Measurements from ENCODE around the gene CFAP77.
A peak's percentile ranks its signal among the peaks of the same experiment; 100 is the strongest.

Gene CFAP77

GRCh38 chr9:132457504-132458236, 47.7 kb downstream of the CFAP77 start:
- DNase-seq: no peak

DNA sequence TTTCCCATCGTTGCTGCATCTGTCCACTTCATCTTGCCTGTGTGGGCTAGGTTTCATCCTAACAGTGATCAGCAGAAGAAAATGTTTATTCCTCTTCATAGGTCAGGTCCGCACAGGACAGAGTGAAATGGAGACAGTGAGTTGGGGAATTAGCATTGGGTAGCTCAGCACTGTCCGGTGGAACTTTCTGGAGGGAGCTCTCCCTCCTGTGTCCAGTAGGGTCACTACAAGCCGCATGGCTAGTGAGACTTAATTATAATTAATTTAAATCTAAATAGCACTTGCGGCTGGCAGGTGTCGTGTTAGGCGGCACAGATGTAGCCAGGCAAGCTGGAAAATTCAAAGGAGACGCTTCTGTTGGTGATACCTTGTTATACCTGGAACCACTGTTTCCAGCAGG, 48.4 kb downstream of the CFAP77 start:
- DNase-seq: no peak

GRCh38 chr9:132459661-132460060, 49.6 kb downstream of the CFAP77 start:
- no peak for DNase-seq

DNA sequence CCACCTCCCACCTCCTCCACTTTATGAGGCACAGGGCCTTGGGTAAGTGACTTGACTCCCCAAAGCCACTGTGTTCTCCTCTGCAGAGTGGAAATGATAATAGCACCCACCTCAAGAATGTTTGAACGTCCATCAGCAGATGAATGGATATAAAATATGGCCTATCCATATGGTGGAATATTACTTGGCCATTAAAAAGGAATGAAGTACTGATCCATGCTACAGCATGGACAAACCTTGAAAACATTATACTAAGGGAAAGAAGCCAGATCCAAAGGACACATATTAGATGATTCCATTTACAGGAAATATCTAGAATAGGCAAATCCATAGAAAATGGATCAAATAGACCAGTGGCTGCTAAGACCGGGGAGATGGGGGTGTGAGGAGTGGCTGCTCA, 50.2 kb downstream of the CFAP77 start:
- no peak for DNase-seq

- DNase-seq: no peak
Measured at GRCh38 chr9:132461281-132461896, 51.4 kb downstream of the CFAP77 start.

GRCh38 chr9:132461971-132462370, 52.0 kb downstream of the CFAP77 start:
- no peak for DNase-seq

GRCh38 chr9:132464547-132464946, 54.5 kb downstream of the CFAP77 start:
- no peak for DNase-seq

- DNase-seq: no peak
Measured at GRCh38 chr9:132465131-132465635, 55.2 kb downstream of the CFAP77 start.

DNA sequence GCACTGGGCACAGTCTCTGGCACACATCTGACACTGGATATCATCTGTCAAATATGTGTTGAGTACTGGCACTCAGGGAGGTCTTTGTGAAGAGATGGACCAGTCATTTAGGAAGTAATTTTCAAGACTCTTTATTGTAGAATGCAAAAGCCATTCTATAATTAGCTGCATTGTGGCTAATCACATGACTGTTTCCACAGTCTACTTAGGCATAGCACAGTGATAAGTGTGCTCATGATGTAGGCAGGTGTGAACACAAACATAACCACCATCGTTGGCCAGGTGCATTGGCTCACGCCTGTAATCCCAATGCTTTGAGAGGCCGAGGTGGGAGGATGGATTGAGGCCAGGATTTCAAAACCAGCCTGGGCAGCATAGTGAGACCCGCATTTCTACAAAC, 62.2 kb downstream of the CFAP77 start:
- no peak for DNase-seq

DNA sequence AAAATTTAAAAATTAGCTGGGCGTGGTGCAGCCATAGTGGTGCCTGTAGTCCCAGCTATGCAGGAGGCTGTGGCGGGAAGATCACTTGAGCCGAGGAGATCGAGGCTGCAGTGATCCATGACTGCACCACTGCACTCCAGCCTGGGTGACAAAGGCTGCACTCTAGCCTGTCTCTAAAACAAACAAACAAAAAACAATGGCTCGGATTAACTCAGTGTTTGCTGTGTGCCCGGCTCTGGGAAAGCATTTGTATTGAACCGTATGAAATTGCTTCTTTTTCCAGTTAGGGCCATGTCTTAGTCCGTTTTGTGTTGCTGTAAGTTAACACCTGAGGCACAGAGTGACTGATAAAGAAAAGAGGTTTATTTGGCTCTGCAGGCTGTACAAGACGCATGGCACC, 62.6 kb downstream of the CFAP77 start:
- no peak for DNase-seq

DNA sequence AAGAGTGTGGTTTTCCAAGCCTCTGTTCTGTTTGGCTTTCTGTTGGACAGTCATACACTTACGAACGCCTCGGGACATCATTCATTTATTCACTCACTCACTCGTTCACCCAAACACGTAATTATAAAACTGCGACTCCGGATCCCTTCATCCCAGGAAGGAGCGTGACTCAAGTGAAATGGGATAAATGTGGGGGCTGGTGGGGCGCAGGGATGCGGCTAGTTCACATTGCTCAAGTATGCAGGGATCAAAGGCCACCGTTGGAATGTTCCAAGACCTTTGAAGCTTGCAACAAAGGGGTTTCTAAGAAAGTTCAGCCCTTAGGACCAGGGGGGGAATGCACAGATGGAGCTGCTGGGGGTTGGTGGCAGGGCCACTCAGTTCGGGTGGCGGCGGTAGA, 64.2 kb downstream of the CFAP77 start:
- no peak for DNase-seq

GRCh38 chr9:132478353-132479050, 68.5 kb downstream of the CFAP77 start:
- DNase-seq: no peak

DNA sequence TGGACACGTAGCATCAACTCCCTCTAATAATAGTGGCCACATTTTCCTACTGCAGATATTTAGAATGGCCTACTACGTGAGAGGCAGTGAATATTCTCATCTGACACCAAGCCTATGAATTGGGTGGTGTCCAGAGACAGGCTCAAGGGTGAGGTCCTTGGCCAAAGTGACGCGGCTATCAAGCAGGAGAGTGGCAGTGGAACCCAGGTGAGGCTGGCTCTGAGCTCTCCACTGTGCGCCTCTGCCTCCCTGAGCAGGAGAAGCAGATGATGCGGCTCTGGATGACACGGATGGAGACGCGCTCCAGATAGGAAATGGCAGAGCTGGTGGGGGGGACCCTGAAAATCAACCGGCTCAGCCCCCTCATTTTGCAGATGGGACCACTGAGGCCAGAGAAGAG, 69.7 kb downstream of the CFAP77 start:
- no peak for DNase-seq

DNA sequence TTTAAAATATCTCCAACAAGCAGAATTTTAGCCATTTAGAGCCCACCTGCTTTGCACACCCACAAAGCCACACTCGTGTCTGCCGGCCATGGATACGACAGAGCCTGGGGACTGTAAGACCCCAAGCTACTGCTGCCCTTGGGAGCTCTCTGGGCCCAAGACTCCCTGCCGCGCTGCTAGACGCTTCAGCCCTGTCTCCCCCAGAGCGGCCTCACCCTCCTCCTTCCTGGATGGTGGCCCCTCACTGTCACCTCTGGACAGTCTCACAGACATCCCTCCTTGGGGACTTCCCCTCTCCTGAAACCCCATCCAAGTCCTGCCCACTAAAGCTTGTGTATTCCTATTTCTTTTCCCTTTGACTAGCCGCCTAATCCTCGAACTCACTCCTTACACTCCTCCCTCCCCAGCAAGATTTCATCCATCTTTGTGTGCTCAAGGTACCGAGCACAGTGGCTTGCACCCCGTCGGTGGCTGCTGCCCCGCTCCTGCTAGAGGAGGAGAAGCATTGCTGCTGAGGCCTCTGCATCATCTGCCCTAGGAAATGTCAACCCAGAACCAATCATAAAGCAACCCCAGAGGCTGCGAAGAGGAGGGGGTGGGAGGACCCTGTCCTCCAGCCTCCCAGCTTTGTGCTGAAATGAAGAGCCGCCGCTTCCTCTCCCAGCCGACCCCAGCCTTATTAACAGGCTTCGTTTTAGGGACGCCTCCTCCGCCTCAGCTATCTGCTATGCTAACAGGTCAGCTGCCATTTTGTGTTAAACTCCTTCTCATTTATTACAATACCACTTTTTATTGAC, 71.2 kb downstream of the CFAP77 start:
- no peak for DNase-seq

DNA sequence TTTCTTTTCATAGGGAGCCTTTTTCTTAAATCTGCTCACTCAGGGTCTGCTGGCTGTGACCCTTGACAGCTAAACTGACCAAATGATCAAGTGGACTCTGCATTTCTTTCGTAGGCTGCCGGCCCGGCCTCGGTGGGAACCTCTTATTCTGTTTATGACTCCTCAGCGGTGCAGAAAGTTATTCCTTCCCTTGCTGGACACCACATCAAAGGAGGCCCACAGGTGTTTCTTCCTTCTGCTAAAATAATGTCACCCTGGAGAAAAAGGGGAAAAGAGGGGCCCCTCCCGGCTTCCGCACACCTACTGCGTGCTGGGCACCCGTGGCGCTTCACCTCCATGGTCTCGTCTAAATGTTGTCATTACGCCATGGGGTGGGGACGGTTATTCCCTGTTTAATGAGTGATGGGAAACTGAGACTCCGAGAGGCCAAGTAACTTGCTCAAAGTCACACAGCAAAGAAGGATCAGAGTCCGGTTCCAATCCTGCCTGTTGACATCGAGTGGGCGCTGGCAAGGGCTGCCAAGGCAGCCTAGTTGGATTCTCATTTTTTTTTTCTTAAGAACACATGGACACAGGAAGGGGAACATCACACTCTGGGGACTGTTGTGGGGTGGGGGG, 72.3 kb downstream of the CFAP77 start:
- no peak for DNase-seq

DNA sequence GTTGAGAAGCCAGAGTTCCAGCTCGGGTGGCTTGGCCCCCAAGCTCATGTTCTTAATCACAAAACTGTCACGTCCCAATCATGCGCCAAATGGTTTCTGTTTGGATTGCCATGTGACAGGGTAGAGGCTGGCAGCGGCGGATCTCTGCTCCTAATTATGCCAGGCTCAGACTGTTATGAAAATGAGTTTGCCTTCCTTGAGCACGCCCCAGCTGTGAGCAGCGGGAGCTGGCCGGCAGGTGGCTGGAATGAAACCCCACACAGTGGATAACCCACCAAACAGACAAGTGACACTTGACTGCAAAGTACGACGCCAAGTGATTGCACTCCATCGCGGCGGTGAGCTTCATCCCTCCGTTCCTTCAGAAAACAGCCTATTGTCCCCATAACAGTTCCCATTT, 75.4 kb downstream of the CFAP77 start:
- no peak for DNase-seq

DNA sequence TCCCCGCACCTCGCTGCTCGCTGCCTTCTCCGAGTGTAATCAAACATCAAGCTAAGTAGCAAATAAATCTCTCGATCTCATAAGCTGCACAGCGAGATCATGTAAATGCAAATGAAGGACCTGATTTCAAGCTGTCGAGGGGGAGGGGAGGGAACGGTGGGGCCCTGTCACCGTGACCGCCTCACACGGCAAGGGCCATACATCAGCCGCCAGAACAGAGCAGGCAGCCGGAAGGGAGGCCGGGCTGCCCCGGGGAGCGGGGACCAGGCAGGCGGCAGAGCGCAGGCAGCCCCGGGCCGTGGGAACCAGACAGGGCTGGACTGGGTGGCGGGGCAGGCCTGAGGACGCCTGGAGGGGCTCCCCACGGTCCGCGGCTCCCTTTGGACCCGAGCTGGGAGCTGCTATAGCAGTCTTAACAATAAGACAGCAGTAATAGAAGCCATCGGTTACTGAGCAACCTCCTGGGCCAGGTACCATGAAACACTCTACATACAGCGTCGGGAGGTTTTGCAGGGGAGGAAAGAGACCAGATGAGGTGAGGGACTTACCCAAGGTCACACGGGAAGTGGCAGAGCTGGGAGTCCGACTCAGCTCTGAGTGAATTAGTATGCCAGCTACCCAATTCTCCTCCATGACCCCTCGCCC, 76.8 kb downstream of the CFAP77 start:
- peak; percentile 8 for DNase-seq

- no peak for DNase-seq
Measured at GRCh38 chr9:132487351-132487791, 77.4 kb downstream of the CFAP77 start.

DNA sequence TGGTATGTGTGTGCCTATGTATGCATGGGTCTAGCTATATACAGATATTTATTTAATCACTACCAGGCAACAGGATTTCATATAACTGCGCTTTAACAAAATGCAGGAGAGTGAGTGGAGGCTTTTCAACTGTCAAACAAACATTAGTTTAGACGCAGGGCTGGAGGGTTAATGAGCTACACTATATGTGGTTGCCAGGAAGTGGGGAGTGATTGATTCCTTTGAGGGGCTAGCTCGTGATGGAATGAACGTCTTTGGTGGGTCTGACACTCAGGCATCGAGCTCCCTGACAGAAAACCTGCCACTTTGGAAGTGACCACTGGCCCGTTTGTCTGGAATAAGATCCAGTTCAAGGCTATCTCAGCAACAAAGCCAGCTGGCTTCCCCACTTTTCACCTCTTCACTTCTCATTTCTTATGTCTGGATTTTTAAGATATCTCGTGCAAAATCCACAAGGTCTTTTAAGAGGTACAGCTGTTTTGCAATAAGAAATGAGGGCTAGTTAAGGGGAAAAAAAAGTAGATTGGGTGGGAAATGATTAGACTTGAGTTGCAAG, 78.0 kb downstream of the CFAP77 start:
- no peak for DNase-seq

DNA sequence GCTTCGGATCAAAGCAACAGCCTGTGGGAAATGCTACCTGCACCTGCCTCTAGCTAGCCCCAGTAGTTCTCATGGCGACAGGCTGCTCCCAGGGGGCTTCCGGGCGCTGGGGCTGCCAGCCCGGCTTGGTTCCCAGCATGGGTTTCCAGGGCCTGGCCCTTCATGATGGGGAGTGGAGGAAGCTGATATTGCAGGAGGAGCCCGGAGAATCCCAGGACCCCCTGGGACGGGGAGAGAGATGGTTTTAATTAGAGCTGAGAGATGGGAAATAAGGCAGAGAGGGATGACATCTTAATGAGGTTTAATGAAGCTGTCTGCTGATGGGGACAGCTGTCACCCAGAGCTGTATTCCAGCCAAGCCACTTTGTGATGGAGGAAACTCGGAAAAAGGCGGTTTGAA, 78.6 kb downstream of the CFAP77 start:
- DNase-seq: no peak

DNA sequence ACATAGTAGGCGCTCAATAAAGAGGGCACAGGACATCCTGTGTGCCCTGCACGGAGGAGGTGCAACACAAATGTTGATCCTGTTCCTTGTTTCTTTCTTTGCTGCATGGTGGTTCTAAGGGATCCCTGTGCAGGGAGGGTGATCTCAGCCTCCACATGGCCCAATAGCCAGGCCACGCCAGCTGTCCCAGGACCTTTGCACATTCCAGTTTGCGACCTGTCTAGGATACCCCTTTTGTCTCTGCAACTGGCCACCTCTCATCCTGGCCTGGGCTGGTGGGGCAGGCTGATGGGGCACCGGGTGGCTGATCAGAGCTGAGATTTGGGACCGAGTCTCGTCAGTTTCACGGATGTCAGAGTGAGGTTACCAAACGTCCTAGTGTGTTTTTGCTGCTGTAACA, 79.5 kb downstream of the CFAP77 start:
- no peak for DNase-seq

DNA sequence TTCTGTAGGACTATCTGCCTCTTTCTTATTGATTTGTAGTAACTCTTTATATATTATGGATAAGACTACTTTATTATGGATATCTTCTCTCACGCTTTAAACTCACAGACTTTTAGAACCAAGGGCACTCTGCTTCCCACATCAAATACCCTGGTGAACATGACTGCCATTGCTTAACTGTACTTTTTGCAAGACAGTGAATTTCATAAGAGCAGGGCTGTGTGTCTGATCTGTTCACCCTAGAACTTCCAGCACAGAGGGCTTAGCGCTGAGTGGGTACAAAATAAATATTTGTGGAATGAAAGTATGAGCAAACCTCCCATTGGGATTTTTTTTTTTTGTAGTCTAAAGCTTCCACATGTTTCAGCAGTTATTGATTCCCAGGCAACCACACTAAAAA, 84.8 kb downstream of the CFAP77 start:
- DNase-seq: no peak

Measured in activated CD4-positive, alpha-beta T cell treated with anti-CD3 and anti-CD28 coated beads for 1 hour (primary cell).